HepG2 (cell line): Measurements from ENCODE around the gene SLC17A9. TPM values are rescaled to one million over a fixed set of nuclear protein-coding genes. Genes with fewer than 3 reads are reported as not detected.

ENCODE experiments used
- ARNT ChIP-seq: fragments of 450-650 bp; IDR thresholded peaks from 2 replicates; pipeline ENCODE4 v1.6.1; 2017
- ATF7-NPFF ChIP-seq: sonication (generic); formaldehyde crosslinking; IDR thresholded peaks from 2 replicates; pipeline ENCODE4 v1.8.1; 2023; ENCODE audit warnings: mild to moderate bottlenecking, low read depth, missing genetic modification reagents, moderate library complexity
- CREB3 ChIP-seq: sonication (generic); formaldehyde crosslinking; IDR thresholded peaks from 2 replicates; pipeline ENCODE4 v1.5.0; 2020; ENCODE audit warnings: missing genetic modification reagents
- FOSL1 ChIP-seq: sonication (generic); formaldehyde crosslinking; IDR thresholded peaks from 2 replicates; pipeline ENCODE4 v1.9.0; 2021; ENCODE audit warnings: missing genetic modification reagents, borderline replicate concordance
- FOXJ3 ChIP-seq: sonication (generic); formaldehyde crosslinking; IDR thresholded peaks from 2 replicates; pipeline ENCODE4 v1.4.0; 2020; ENCODE audit warnings: missing genetic modification reagents, mild to moderate bottlenecking, borderline replicate concordance
- HMGXB3 ChIP-seq: sonication (generic); formaldehyde crosslinking; IDR thresholded peaks from 2 replicates; pipeline ENCODE4 v1.4.0; 2020; ENCODE audit warnings: missing genetic modification reagents, borderline replicate concordance
- LRRFIP1 ChIP-seq: sonication (generic); formaldehyde crosslinking; conservative IDR thresholded peaks from 2 replicates; pipeline ENCODE4 v1.4.0; 2020; ENCODE audit warnings: missing genetic modification reagents
- MTF2 ChIP-seq: sonication (generic); formaldehyde crosslinking; IDR thresholded peaks from 2 replicates; pipeline ENCODE4 v1.5.0; 2020; ENCODE audit warnings: missing genetic modification reagents, borderline replicate concordance
- NCOA5 ChIP-seq: sonication (generic); formaldehyde crosslinking; IDR thresholded peaks from 2 replicates; pipeline ENCODE4 v1.4.0; 2020; ENCODE audit warnings: missing genetic modification reagents
- PITX1 ChIP-seq: sonication (generic); formaldehyde crosslinking; IDR thresholded peaks from 2 replicates; pipeline ENCODE4 v1.5.1; 2020; ENCODE audit warnings: mild to moderate bottlenecking, missing genetic modification reagents
- POLR2AphosphoS5 ChIP-seq: IDR thresholded peaks from 2 replicates; pipeline ENCODE4 v1.6.1; 2012; ENCODE audit warnings: low read depth, low read length
- RARG ChIP-seq: sonication (generic); formaldehyde crosslinking; IDR thresholded peaks from 2 replicates; pipeline ENCODE4 v1.4.0; 2020; ENCODE audit warnings: low read depth, mild to moderate bottlenecking, missing genetic modification reagents
- REL ChIP-seq: sonication (generic); formaldehyde crosslinking; conservative IDR thresholded peaks from 2 replicates; pipeline ENCODE4 v1.8.0; 2022; ENCODE audit warnings: mild to moderate bottlenecking, missing genetic modification reagents, moderate library complexity
- SMARCE1 ChIP-seq: fragments of 450-650 bp; IDR thresholded peaks from 2 replicates; pipeline ENCODE4 v1.6.1; 2017; ENCODE audit warnings: borderline replicate concordance
- ZNF3 ChIP-seq: IDR thresholded peaks from 2 replicates; pipeline ENCODE4 v1.7.0; 2017; ENCODE audit warnings: inconsistent platforms
- ZNF382 ChIP-seq: sonication (generic); formaldehyde crosslinking; IDR thresholded peaks from 2 replicates; pipeline ENCODE4 v1.5.0; 2020; ENCODE audit warnings: missing genetic modification reagents, mild to moderate bottlenecking, borderline replicate concordance
- ZNF558 ChIP-seq: sonication (generic); formaldehyde crosslinking; IDR thresholded peaks from 2 replicates; pipeline ENCODE4 v1.9.0; 2022; ENCODE audit warnings: mild to moderate bottlenecking, missing genetic modification reagents, borderline replicate concordance
- ZNF678 ChIP-seq: sonication (generic); formaldehyde crosslinking; IDR thresholded peaks from 2 replicates; pipeline ENCODE4 v1.4.0; 2020; ENCODE audit warnings: mild to moderate bottlenecking, missing genetic modification reagents
- ZNF777 ChIP-seq: sonication (generic); formaldehyde crosslinking; IDR thresholded peaks from 2 replicates; pipeline ENCODE4 v1.4.0; 2020; ENCODE audit warnings: missing genetic modification reagents
- polyA plus RNA-seq, 8 experiments: library from polyadenylated mRNA; depleted of rRNA in 3 of 8; stranded (reverse) in 7 of 8; unstranded in 1 of 8; fragments of >200 nt; fragmentation: Illumina TruSeq in 4 of 8; extraction: Trizol in 4 of 8; gene quantifications; 2 replicates each; pipeline versions ENCODE4 v1.2.1 to v1.2.3, GENCODE V29; 2011 to 2016; ENCODE audit warnings: low read depth in 4 of 8, missing spikeins in 1 of 8, mixed read lengths in 1 of 8; ENCODE audit not compliant: insufficient read depth in 1 of 8
- total RNA-seq, 5 experiments: library from RNA; depleted of rRNA; stranded (reverse); fragments of >200 nt; fragmentation: Illumina TruSeq; extraction: Trizol; gene quantifications; 2 replicates each; pipeline ENCODE4 v1.2.3, GENCODE V29; 2016; ENCODE audit warnings: low read depth in 1 of 5
- TF ChIP-seq, protein P1 (sequence below): fragments of 450-650 bp; IDR thresholded peaks from 2 replicates; pipeline ENCODE4 v1.6.1; 2017; ENCODE audit warnings: mild to moderate bottlenecking

Gene SLC17A9
- total and polyA plus RNA-seq, 2 of the 13 experiments (the other 11 are each of a cell fraction or from before 2014, with no cell fraction given), result 110 to 191 TPM

GRCh38 chr20:62967628-62968351, 15.3 kb downstream of the SLC17A9 start (continued):
- no peak for TF ChIP-seq HMGXB3 (CRISPR knock-in tag)
- no peak for TF ChIP-seq MTF2 (CRISPR knock-in tag)
- no peak for TF ChIP-seq ZNF3 (CRISPR knock-in tag)
- TF ChIP-seq SMARCE1, result no peak; the same call in 1 of the 2 replicates
- no peak for TF ChIP-seq CREB3 (CRISPR knock-in tag)
- no peak for TF ChIP-seq NCOA5 (CRISPR knock-in tag)
- TF ChIP-seq RARG (CRISPR knock-in tag), result no peak
- TF ChIP-seq ZNF382 (CRISPR knock-in tag), result no peak
- no peak for TF ChIP-seq REL (CRISPR knock-in tag)
- TF ChIP-seq ZNF558 (CRISPR knock-in tag), result no peak
- TF ChIP-seq ZNF678 (CRISPR knock-in tag), result no peak
- TF ChIP-seq, protein P1, sequence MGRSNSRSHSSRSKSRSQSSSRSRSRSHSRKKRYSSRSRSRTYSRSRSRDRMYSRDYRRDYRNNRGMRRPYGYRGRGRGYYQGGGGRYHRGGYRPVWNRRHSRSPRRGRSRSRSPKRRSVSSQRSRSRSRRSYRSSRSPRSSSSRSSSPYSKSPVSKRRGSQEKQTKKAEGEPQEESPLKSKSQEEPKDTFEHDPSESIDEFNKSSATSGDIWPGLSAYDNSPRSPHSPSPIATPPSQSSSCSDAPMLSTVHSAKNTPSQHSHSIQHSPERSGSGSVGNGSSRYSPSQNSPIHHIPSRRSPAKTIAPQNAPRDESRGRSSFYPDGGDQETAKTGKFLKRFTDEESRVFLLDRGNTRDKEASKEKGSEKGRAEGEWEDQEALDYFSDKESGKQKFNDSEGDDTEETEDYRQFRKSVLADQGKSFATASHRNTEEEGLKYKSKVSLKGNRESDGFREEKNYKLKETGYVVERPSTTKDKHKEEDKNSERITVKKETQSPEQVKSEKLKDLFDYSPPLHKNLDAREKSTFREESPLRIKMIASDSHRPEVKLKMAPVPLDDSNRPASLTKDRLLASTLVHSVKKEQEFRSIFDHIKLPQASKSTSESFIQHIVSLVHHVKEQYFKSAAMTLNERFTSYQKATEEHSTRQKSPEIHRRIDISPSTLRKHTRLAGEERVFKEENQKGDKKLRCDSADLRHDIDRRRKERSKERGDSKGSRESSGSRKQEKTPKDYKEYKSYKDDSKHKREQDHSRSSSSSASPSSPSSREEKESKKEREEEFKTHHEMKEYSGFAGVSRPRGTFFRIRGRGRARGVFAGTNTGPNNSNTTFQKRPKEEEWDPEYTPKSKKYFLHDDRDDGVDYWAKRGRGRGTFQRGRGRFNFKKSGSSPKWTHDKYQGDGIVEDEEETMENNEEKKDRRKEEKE, result no peak
- TF ChIP-seq FOXJ3, result no peak
- no peak for TF ChIP-seq ARNT
- TF ChIP-seq ZNF777 (CRISPR knock-in tag), result no peak
- no peak for TF ChIP-seq PITX1 (CRISPR knock-in tag)
- TF ChIP-seq FOSL1, result no peak
- 0 out of 2 replicates have a peak, but pooled peaks have one; percentile 32 for TF ChIP-seq ATF7-NPFF (CRISPR knock-in tag)
- TF ChIP-seq POLR2AphosphoS5, result peak; percentile 52; the same call in 1 of the 2 replicates
- TF ChIP-seq LRRFIP1 (CRISPR knock-in tag), result no peak
